NCI-H69 (cell line): Measurements from ENCODE around the gene ZNF805.
"Not testable (repeated sequence)": the region's sequence is repeated elsewhere in the genome, so short reads cannot be mapped to it uniquely, and the experiment has no call there.

Experiments used
- DNase-seq: peaks from one replicate; lab custom pipeline; 2025; lab: John Stamatoyannopoulos, UW

ZNF805 gene

DNA sequence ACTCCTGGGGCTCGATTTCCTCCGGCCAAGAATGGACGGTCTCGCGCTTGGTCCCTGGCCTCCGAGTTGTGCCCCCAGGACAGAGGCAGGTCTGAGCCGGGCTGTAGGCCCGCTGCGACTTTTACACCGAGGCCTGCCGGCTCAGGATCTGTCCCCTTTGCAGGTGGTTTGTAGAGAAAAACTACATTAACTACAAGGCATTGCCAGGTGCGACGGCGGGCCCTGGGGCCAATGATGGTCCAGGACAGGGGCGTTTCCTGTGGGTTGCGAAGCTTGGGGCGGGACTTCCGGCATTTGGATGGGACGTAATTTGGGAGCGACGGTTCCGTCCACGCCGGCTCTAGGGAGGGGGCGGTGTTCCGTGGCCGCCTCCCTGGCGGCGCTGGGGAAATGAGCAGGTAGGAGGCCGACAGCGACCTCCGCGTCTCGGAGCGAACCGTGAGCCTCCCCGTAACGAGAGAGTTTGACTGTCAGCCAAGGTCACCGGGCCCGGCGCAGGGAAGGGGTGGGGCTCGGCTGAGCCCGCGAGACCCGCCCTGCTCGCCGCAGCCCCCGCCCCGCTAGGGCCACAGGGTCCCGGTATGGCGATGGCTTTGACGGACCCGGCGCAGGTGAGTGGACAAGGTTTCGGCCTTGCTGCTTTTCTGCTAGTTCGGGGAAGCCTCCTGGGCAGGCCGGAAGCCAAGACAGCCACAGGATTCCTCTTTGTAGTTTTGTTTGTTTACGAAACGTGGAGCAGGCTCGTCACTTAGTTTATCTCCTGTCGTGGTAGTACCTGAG lies at the start of gene ZNF805:
Gene ZNF805 (plus strand): TSS at position 322 of the 780 bp plus-strand sequence. CDS start 260 bp downstream, at position 582.
- peak; percentile 96 for DNase-seq

DNA sequence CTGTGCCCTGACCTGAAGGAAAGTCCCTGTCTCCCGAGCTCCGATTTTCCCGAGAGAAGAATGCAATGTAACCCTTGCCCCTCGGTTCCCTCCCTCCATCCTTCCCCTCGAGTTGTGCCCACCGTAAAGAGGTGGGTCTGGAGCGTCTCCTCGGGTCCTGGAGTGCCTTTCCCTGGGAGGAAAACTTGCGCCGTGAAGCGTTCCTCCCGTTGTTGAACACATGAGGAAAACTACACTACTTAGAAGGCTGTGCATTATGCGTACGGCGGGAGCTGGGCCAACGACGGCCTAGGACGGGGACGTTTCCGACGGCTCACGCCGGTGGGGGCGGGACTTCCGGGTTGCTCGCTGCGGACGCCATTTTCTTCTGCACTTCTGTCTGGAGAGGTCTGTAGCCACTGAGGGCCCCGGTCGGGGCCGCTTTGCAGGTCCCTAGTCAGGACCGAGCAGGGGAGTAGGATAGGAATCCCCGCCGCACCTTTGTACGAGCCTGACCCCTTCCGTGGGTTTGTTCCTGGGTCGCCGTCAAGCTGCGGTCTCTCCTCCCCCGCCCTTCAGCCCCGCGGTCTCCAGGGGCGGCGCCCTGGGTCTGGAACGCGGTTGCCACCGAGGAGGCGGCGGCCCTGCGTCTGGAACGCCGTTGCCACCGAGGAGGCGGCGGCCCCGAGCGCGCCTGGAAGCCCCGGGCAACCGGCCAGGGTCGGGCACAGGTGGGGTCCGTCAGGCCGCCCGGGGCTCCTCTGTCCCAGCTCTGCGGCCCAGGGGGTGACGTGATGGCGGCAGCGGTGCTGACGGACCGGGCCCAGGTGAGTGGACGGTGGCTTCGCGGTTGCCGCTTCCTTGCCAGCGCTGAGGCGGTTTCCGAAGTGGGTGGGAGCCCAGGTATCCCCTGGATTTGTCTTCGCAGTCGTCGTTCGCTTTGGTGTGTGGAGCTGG lies 49.0 kb upstream of the ZNF805 start, which contains the start of gene ZNF264:
Gene ZNF264 (plus strand): TSS at position 360 of the 936 bp plus-strand sequence. CDS start 414 bp downstream, at position 774.
- peak; percentile 90 for DNase-seq

DNA sequence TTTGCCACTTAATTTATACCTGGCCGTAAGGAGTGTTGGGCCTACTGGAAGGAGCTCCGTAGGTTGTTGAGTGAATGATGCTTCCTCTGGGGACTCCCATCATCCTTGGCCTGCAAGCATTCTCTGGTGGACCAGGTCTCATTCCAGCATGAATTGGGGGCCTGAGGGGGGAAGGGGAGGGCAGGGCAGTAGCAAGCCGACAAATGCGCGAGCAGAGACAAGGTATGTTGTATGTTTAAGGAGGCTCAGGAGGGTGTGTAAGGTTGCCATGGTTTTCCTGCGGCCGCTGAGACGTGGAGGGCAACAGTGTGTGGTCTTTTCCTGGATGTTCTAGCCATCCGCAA lies 48.4 kb upstream of the ZNF805 start:
- DNase-seq, result peak; percentile 46

DNA sequence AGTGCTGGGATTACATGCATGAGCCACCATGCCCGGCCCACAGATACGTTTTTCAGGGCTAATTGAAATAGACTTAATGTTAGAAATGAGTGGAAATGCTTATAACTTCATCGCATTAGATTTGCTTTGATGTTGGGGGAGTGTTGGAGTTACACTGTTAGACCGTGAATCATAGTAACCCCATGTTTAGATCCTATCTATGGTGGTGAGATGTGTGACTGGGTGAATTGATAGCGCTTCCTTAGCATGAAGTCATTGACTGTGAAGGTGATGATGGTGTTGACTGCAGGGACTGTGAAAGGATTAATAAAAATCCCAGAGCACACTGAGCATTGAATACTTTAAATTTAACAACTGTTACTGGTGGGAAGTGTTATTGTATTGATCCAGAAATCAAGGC lies 47.4 kb upstream of the ZNF805 start:
- DNase-seq, result no peak

DNA sequence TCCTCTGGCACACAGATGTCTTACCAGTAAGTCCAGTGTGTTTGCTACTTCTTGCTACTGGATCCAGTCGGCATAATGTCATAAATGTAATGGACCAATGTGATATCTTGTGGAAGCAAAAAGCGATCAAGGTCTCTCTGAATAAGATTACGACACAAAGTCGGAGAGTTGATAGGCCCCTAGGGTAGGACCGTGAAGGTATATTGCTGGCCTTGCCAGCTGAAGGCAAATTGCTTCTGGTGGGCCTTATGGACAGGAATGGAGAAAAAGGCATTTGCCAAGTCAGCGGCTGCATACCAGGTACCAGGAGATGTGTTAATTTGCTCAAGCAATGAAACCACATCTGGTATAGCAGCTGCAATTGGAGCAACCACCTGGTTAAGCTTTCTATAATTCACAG lies 42.6 kb upstream of the ZNF805 start:
- not testable (repeated sequence) for DNase-seq

GRCh38 chr19:57202160-57202559 lies 38.3 kb upstream of the ZNF805 start:
- DNase-seq, result no peak

GRCh38 chr19:57210381-57210780 lies 30.1 kb upstream of the ZNF805 start:
- DNase-seq, result no peak

GRCh38 chr19:57212109-57212508 lies 28.3 kb upstream of the ZNF805 start:
- DNase-seq, result no peak

DNA sequence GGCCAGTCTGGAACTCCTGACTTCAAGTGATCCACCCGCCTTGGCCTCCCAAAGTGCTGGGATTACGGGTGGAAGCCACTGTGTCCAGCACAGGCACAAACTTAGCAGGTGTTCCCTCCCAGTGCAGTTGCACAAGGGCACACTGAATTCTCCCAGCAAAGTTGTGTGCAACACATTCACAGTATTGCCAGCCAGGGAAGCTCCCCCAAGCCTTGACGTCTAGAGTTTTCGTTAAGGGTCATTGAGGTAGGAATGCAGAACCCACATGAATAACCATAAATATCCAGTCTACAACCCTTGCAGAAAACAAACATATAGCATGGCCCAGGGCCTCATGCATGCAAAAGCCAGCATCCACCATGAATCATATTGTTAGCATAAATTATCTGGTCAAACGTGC lies 12.9 kb upstream of the ZNF805 start:
- no peak for DNase-seq

DNA sequence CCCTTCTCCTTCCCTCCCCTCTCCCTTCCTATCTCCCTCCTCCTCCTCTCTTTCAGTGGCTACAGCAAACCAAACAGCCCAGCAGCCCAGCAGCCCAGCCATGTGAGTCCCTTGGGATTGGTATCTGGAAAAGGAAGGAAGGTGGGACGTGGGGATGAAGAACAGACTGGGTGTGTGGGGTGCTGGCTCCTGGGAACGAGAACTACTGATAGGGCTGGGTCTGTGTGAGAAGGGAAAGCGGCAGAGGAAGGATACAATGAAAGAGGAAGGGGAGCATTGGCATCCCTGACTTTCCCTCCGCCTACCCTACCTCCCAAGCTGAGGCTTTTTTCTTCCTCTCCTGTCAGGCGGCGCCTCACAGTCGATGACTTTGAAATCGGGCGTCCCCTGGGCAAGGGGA lies 8.7 kb upstream of the ZNF805 start:
- peak; percentile 3 for DNase-seq

DNA sequence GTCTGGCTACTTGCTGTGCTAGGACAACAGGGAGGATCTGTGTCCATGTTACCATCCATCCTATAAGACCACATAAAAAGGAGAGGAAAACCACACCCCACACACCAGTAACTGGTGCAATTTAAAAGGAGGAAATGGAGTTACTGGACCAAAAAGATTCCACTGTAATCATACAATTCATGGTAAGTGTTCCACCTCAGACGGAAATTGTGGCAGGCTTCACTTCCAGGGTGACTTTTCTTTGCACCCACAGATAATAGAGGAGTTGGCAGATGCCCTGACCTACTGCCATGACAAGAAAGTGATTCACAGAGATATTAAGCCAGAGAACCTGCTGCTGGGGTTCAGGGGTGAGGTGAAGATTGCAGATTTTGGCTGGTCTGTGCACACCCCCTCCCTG lies 7.2 kb upstream of the ZNF805 start:
- no peak for DNase-seq

- no peak for DNase-seq
These were observed 486 bp upstream of the ZNF805 start for GRCh38 chr19:57239982-57240310.

- peak; percentile 18 for DNase-seq
These were observed 744 bp downstream of the ZNF805 start for GRCh38 chr19:57241176-57241575.

GRCh38 chr19:57242821-57243220 lies 2.4 kb downstream of the ZNF805 start:
- no peak for DNase-seq

GRCh38 chr19:57244513-57244912 lies 4.1 kb downstream of the ZNF805 start:
- no peak for DNase-seq

GRCh38 chr19:57245066-57245465 lies 4.6 kb downstream of the ZNF805 start:
- DNase-seq, result no peak

DNA sequence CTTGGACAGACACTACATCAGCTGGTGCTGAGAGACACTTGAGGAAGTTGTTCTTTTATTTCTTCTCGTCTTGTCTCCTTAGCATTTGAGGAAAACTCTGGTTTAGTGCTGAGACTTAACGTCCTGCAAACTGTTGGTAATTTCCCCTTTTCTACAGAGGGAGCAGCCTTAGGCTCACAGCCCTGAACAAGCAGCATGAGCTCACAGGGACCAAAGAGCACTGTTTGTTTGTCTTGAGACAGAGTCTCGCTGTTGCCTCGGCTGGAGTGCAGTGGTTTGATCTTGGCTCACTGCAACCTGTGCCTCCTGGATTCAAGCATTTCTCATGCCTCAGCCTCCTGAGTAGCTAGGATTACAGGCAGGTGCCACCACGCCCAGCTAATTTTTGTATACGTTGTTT lies 5.5 kb downstream of the ZNF805 start:
- no peak for DNase-seq

DNA sequence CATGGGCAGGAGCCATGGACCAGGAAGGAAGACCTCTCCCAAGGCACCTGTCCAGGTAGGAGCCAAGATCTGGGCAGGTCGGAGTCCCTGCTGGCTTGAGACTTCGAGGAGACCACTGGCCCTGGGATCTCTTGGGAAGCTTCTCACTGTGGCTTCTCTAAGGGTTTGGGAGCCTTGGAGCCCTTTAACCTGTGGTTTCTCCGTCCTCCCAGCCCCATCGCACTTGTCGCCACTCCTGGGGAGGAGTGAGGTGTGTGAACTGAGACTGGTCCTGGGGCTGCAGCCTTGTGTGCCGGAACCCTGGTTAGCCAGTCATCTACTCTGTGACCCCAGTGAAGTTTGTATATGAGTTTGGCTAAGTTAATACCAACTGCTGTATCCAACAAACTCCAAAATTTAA lies 8.2 kb downstream of the ZNF805 start:
- DNase-seq, result no peak

DNA sequence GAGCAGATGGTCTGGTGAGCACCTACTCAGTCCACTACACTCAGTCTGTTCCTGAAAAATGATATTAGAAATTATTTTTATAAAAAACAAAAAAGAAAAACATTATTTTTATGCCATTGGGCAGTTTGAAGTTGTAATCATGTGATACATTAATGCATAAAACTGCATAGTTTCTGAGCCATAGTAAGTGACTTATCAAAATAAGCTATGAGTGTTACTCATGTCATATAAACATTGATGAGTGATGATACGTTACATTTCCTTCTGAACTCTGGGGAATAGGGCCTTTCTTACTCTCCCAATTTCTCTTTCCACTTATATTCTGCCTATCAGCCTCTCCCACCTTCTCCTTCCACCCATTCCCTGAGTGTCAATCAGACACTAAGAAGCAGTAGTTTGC lies 8.9 kb downstream of the ZNF805 start:
- DNase-seq, result no peak

- not testable (repeated sequence) for DNase-seq
These were observed 13.3 kb downstream of the ZNF805 start for GRCh38 chr19:57253767-57254166.

DNA sequence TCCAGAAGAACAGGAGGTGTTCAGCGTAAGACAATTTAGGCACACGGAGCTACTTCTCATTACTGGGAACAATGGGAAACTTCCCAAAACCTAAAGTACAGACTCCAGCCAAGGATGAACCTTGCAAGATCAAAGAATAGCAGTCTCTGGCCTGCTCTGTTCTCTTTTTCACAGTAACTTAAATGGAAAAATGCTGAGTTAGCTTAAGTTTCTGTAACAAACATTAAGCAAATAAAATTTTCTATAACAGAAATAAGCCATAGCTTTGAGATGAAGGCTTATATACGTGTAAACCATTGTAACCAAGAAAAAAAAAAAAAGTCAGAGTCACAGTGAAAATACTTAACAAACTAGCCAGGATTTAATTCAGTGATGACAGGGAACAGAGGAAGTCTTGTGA lies 21.6 kb downstream of the ZNF805 start:
- DNase-seq, result no peak

GRCh38 chr19:57263244-57263741 lies 22.9 kb downstream of the ZNF805 start:
- no peak for DNase-seq

DNA sequence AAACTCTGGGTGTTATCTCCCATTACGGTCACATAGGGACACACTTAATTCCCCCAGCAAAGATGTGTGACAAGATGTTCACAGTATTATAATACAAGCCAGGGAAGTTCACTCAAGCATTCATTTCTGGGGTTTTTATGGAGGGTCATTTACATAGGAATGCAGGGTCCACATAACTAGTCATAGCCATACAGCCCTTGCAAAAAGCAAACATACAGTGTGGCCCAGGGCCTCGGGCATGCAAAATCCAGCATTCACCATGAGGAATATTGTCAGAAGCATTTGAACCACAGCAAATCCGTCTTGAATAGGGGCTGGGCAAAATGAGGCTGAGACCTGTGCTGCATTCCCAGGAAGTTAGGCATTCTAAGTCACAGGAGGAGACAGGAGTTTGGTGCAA lies 26.9 kb downstream of the ZNF805 start:
- DNase-seq, result no peak
